Measurements from ENCODE around the gene MCTP2.

MCTP2 gene

GRCh38 chr15:94453227-94453988, 222.0 kb downstream of the MCTP2 start:
- no peak for TF ChIP-seq SUZ12 (IDR thresholded peaks at IDR 0.05; ENCODE audit: extremely low read depth, insufficient read depth, insufficient read length)
- TF ChIP-seq YY1 (IDR thresholded peaks at IDR 0.05; ENCODE audit: insufficient read depth, insufficient read length): no peak
- no peak for TF ChIP-seq ZNF274 (IDR thresholded peaks at IDR 0.05; ENCODE audit: low read depth, low read length)
- no peaks in the 10 kb centered on the region for H3K9me3 ChIP-seq (ENCODE audit: insufficient read depth, low read length)
- no peaks in the 10 kb centered on the region for H3K27me3 ChIP-seq (ENCODE audit: insufficient read depth, insufficient read length)
- H3K36me3 ChIP-seq (ENCODE audit: insufficient read depth, insufficient read length, low read length): no peaks in the 10 kb centered on the region
- no peak overlapping the region for H3K9ac ChIP-seq (ENCODE audit: insufficient read length, low read depth)
- H3K4me1 ChIP-seq (ENCODE audit: insufficient read depth, insufficient read length): no peaks in the 10 kb centered on the region
- H3K4me3 ChIP-seq (ENCODE audit: insufficient read length, low read depth): no peak overlapping the region
- DNase-seq (ENCODE audit: low read depth, low spot score): no peak

DNA sequence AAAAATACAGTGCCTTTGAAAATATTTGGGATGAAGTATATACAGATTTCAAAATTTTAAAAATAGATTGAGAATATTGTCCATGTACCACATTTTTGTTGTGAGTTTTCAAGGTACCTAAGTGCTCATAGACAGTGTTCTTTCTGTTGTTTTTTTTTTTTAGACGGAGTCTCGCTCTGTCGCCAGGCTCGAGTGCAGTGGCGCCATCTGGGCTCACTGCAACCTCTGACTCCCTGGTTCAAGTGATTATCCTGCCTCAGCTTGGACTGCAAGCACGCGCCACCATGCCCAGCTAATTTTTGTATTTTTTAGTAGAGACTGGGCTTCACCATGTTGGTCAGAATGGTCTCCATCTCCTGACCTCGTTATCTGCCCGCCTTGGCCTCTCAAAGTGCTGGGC, 223.9 kb downstream of the MCTP2 start:
- Histone ChIP-seq H3K27me3 (ENCODE audit: insufficient read depth, insufficient read length) (no peaks in the 10 kb centered on the region), H3K4me3 (ENCODE audit: insufficient read length, low read depth) (no peak overlapping the region), H3K36me3 (ENCODE audit: insufficient read depth, insufficient read length, low read length) (no peaks in the 10 kb centered on the region), H3K4me1 (ENCODE audit: insufficient read depth, insufficient read length) (no peaks in the 10 kb centered on the region), H3K9me3 (ENCODE audit: insufficient read depth, low read length) (no peaks in the 10 kb centered on the region), H3K9ac (ENCODE audit: insufficient read length, low read depth) (no peak overlapping the region)
- DNase-seq (ENCODE audit: low read depth, low spot score): no peak
- no peak for TF ChIP-seq SUZ12 (IDR thresholded peaks at IDR 0.05; ENCODE audit: extremely low read depth, insufficient read depth, insufficient read length)
- TF ChIP-seq YY1 (IDR thresholded peaks at IDR 0.05; ENCODE audit: insufficient read depth, insufficient read length): no peak
- no peak for TF ChIP-seq ZNF274 (IDR thresholded peaks at IDR 0.05; ENCODE audit: low read depth, low read length)

DNA sequence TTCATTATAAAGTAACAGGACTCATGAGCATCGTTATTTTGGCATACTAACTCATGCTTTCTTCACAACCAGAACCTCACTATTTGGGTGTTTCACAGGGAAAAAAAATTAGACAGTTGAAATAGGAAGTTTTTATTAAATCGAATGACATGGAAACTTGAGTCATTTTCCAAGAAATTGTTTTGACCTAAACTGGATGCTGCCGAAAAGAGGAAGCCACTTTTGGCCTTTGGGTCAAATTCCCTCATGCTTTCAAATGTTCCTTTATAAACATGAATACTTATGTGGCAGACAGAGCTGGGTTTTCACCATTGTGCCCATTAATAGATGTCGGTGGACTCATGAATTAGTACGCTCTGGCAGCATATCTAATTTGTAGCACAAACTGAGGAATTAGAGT, 224.9 kb downstream of the MCTP2 start:
- Histone ChIP-seq H3K4me1 (ENCODE audit: insufficient read depth, insufficient read length) (no peaks in the 10 kb centered on the region), H3K27me3 (ENCODE audit: insufficient read depth, insufficient read length) (no peaks in the 10 kb centered on the region), H3K9me3 (ENCODE audit: insufficient read depth, low read length) (no peaks in the 10 kb centered on the region), H3K9ac (ENCODE audit: insufficient read length, low read depth) (no peak overlapping the region), H3K4me3 (ENCODE audit: insufficient read length, low read depth) (no peak overlapping the region), H3K36me3 (ENCODE audit: insufficient read depth, insufficient read length, low read length) (no peaks in the 10 kb centered on the region)
- DNase-seq (ENCODE audit: low read depth, low spot score): no peak
- no peak for TF ChIP-seq SUZ12 (IDR thresholded peaks at IDR 0.05; ENCODE audit: extremely low read depth, insufficient read depth, insufficient read length)

GRCh38 chr15:94457661-94458060, 226.3 kb downstream of the MCTP2 start:
- H3K4me3 ChIP-seq (ENCODE audit: insufficient read length, low read depth): no peak overlapping the region
- H3K36me3 ChIP-seq (ENCODE audit: insufficient read depth, insufficient read length, low read length): no peaks in the 10 kb centered on the region
- no peaks in the 10 kb centered on the region for H3K4me1 ChIP-seq (ENCODE audit: insufficient read depth, insufficient read length)
- no peak for TF ChIP-seq YY1 (IDR thresholded peaks at IDR 0.05; ENCODE audit: insufficient read depth, insufficient read length)
- TF ChIP-seq SUZ12 (IDR thresholded peaks at IDR 0.05; ENCODE audit: extremely low read depth, insufficient read depth, insufficient read length): no peak
- no peak for TF ChIP-seq ZNF274 (IDR thresholded peaks at IDR 0.05; ENCODE audit: low read depth, low read length)
- H3K9me3 ChIP-seq (ENCODE audit: insufficient read depth, low read length): no peaks in the 10 kb centered on the region
- DNase-seq (ENCODE audit: low read depth, low spot score): no peak
- no peak overlapping the region for H3K9ac ChIP-seq (ENCODE audit: insufficient read length, low read depth)
- H3K27me3 ChIP-seq (ENCODE audit: insufficient read depth, insufficient read length): no peaks in the 10 kb centered on the region

GRCh38 chr15:94460624-94461023, 229.3 kb downstream of the MCTP2 start:
- Histone ChIP-seq H3K36me3 (ENCODE audit: insufficient read depth, insufficient read length, low read length) (no peaks in the 10 kb centered on the region), H3K9ac (ENCODE audit: insufficient read length, low read depth) (no peak overlapping the region)
- TF ChIP-seq ZNF274 (IDR thresholded peaks at IDR 0.05; ENCODE audit: low read depth, low read length) (no peak), SUZ12 (IDR thresholded peaks at IDR 0.05; ENCODE audit: extremely low read depth, insufficient read depth, insufficient read length) (no peak), YY1 (IDR thresholded peaks at IDR 0.05; ENCODE audit: insufficient read depth, insufficient read length) (no peak)

GRCh38 chr15:94467034-94467433, 235.7 kb downstream of the MCTP2 start:
- no peak overlapping the region for H3K4me3 ChIP-seq (ENCODE audit: insufficient read length, low read depth)
- H3K9ac ChIP-seq (ENCODE audit: insufficient read length, low read depth): no peak overlapping the region
- no peak for DNase-seq (ENCODE audit: low read depth, low spot score)
- no peaks in the 10 kb centered on the region for H3K9me3 ChIP-seq (ENCODE audit: insufficient read depth, low read length)
- no peaks in the 10 kb centered on the region for H3K36me3 ChIP-seq (ENCODE audit: insufficient read depth, insufficient read length, low read length)
- no peak for TF ChIP-seq YY1 (IDR thresholded peaks at IDR 0.05; ENCODE audit: insufficient read depth, insufficient read length)
- TF ChIP-seq ZNF274 (IDR thresholded peaks at IDR 0.05; ENCODE audit: low read depth, low read length): no peak
- TF ChIP-seq SUZ12 (IDR thresholded peaks at IDR 0.05; ENCODE audit: extremely low read depth, insufficient read depth, insufficient read length): no peak
- H3K4me1 ChIP-seq (ENCODE audit: insufficient read depth, insufficient read length): no peaks in the 10 kb centered on the region
- no peaks in the 10 kb centered on the region for H3K27me3 ChIP-seq (ENCODE audit: insufficient read depth, insufficient read length)

More at GRCh38 chr15:94460624-94461023, 229.3 kb downstream of the MCTP2 start:
- no peaks in the 10 kb centered on the region for H3K9me3 ChIP-seq (ENCODE audit: insufficient read depth, low read length)
- H3K4me1 ChIP-seq (ENCODE audit: insufficient read depth, insufficient read length): no peaks in the 10 kb centered on the region
- peak; percentile 8 for DNase-seq (ENCODE audit: low read depth, low spot score)
- no peaks in the 10 kb centered on the region for H3K27me3 ChIP-seq (ENCODE audit: insufficient read depth, insufficient read length)
- H3K4me3 ChIP-seq (ENCODE audit: insufficient read length, low read depth): no peak overlapping the region

- Histone ChIP-seq H3K9me3 (ENCODE audit: insufficient read depth, low read length) (no peaks in the 10 kb centered on the region), H3K27me3 (ENCODE audit: insufficient read depth, insufficient read length) (no peaks in the 10 kb centered on the region), H3K36me3 (ENCODE audit: insufficient read depth, insufficient read length, low read length) (no peaks in the 10 kb centered on the region), H3K9ac (ENCODE audit: insufficient read length, low read depth) (no peak overlapping the region), H3K4me1 (ENCODE audit: insufficient read depth, insufficient read length) (no peaks in the 10 kb centered on the region), H3K4me3 (ENCODE audit: insufficient read length, low read depth) (no peak overlapping the region)
- TF ChIP-seq SUZ12 (IDR thresholded peaks at IDR 0.05; ENCODE audit: extremely low read depth, insufficient read depth, insufficient read length): no peak
- TF ChIP-seq ZNF274 (IDR thresholded peaks at IDR 0.05; ENCODE audit: low read depth, low read length): no peak
- no peak for TF ChIP-seq YY1 (IDR thresholded peaks at IDR 0.05; ENCODE audit: insufficient read depth, insufficient read length)
- DNase-seq (ENCODE audit: low read depth, low spot score): no peak
Observed at GRCh38 chr15:94470492-94470891, 239.1 kb downstream of the MCTP2 start.
